CD1c-positive myeloid dendritic cell (primary cell): ENCODE results near the gene TRIM14.
A peak's percentile ranks its signal among the peaks of the same experiment; 100 is the strongest.
"Not testable (repeated sequence)": the region's sequence is repeated elsewhere in the genome, so short reads cannot be mapped to it uniquely, and the experiment has no call there.

ENCODE experiments used
- DNase-seq: peaks from one replicate; pipeline ENCODE4 v3.0.0-alpha.2; 2016; ENCODE audit errors: extremely low spot score

Gene TRIM14

GRCh38 chr9:98083566-98084183 is 35.3 kb downstream of the TRIM14 start:
- DNase-seq, result no peak

DNA sequence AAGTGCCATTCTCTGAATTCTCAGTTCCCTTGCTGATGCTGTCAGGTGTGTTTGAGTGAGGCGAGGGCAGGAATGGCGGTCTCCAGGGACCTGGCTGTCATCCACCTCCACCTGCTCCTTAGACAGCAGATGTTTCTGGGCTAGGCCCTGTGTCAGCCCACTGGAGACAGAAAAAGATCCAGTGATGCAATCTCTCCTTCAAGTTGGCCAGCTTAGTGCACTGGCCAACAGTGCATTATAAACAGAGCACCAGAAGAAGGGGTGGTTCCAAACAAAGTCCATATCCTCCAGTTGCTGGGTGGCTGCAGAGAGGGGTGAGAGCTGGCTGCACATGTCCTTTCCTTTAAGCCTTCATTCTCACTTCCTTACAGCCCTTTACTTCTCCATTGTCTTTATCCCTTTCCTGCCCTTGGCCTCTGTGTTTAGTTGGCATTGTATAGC is 35.9 kb downstream of the TRIM14 start:
- peak; percentile 39 for DNase-seq

- peak; percentile 84 for DNase-seq
Observed at GRCh38 chr9:98081477-98082219, 37.4 kb downstream of the TRIM14 start.

- no peak for DNase-seq
Observed at GRCh38 chr9:98080780-98081179, 38.2 kb downstream of the TRIM14 start.

DNA sequence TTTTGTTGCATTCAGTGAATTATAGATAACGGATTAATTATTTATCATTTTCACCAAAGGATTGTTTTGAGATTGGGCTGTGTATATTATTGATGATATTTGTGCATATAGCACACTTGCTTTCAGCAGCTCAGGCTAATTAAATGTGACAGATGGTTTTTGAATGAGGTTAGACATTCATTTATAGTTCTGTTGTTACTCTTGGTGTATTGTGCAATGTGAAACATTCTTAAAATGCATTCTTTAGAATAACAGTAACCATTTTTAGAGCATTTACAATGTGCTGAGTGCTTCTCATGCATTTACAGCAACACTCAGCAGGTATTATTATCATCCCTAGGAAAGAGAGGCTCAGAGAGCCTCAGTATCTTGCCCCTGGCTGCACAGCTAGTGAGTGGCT is 38.7 kb downstream of the TRIM14 start:
- DNase-seq, result no peak

- DNase-seq, result no peak
Observed at GRCh38 chr9:98078895-98079294, 40.1 kb downstream of the TRIM14 start.

DNA sequence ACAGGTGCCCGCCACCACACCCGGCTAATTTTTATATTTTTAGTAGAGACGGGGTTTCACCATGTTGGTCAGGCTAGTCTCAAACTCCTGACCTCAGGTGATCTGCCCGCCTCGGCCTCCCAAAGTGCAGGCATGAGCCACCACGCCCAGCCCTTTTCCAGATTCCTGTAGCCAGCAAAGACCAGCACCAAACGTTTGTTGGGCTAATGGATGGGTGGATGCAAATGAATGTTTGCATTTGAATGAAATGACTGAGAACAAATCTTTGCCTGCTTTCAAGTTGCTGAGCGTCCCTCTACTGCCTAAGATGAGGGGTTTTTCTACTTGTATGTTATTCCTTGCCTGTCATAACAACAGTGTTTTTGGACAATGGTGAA is 42.5 kb downstream of the TRIM14 start:
- not testable (repeated sequence) for DNase-seq

DNA sequence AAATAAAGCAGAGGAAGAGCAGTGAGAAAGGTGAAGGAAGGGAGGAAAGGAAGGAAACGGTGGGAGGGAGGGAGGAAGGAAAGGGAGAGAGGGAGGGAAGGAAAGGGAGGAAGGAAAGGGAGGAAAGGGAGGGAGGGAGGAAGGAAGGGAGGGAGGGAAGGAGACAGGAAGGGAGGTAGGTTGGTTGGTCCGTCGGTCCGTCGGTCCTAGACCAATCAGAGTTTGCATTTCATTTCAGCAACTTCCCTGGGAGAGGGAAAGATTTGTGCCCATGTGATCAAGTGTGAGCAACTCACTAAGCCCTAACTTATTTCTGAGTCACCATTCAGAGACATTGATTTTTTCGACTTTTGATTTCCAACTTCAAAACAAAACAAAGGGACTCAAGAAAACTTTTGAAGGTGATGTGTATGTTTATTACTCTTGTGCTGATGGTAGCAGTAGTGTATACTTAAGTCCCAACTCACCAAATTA is 43.7 kb downstream of the TRIM14 start:
- peak; percentile 32 for DNase-seq

DNA sequence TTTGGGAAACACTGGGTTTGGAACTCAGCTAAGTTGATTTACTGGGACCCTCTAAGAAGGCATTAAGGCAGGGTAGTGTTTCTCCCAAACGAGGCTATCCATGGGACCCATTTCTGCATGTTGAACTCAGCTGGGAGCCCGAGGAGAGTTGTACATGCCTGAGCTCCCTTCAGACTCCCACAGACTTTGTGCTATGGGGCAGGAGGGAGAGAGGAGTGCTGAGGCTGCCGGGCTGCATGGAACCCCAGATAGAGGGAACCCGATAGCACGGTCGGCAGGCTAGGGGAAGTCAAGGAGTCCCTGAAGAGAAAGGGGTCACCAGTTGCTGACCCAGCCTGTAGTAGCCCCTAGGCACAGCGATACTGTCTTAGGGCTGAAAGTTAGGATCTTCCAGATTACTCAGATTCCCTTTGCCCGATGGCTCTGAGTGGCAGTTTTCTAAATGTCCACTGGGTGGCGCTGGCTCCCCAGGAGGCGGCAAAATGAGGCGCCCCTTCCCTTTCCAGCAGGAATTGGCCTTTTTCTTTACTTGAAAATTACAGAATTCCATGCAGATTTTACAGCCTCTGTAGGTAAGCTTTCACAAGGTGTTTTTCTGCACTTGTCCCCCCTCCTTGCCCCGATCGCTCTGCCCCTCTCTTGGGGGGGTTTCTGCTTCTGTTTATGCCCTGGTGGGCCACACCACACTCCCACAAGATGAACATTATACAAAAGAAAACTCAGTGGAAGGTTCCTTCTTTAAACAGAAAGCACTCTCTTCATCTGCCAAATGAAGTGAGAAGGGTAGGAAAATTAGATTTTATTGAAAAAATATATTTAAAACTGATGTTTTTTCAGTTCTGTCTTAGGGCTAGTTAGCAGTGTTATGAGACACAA is 44.7 kb downstream of the TRIM14 start:
- DNase-seq, result peak; percentile 78

GRCh38 chr9:98071737-98072136 is 47.3 kb downstream of the TRIM14 start:
- DNase-seq, result no peak

DNA sequence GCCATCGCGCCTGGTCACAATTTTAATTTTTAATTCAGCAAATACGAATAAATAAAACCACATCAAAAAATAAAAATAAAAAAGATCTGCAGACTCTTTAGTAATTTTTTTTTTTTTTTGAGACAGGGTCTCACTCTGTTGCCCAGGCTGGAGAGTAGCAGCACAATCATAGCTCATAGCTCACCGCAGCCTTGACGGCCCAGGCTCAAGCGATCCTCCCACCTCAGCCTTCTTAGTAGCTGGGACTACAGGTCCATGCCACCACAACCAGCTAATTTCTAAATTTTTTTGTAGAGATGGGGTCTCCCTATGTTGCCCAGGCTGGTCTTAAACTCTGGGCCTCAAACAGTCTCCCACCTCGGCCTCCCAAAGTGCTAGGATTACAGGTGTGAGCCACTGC is 48.3 kb downstream of the TRIM14 start:
- DNase-seq, result no peak

DNA sequence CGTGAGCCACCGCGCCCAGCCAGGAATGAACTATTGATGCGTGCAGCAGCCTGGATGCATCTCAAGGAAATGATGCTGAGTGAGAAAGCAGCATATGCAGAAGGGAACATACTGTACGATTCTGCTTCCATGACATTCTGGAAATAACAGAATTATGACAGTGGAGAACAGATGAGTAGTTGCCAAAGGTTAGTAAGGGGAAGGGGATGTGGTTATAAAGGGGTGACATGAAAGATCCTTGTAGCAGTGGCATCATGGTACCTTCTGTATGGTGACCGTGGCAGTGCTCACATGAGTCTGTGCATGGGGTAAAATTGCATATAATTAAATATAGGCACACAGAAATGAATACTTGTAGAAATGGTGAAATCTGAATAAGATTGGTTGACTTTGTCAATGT is 49.5 kb downstream of the TRIM14 start:
- DNase-seq, result no peak

DNA sequence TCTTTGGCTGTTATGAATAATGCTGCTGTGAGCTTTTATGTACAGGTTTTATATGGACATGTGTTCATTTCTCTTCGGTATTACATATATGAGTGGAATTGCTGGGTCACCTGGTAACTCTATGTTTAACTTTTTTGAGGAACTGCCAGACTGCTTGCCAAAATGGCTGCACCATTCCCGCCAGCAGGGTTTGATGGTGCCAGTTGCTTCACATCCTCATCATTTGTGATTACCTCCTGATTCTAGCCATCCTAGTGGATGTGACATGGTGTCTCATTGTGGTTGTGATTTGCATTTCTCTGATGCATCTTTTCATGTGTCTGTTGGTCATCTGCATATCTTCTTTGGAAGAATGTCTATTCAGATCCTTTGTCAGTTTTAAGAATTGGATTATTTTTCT is 51.8 kb downstream of the TRIM14 start:
- no peak for DNase-seq

- no peak for DNase-seq
Observed at GRCh38 chr9:98066235-98066634, 52.8 kb downstream of the TRIM14 start.

GRCh38 chr9:98064623-98065392 is 54.2 kb downstream of the TRIM14 start:
- DNase-seq, result no peak

GRCh38 chr9:98062161-98062560 is 56.9 kb downstream of the TRIM14 start:
- DNase-seq, result no peak

DNA sequence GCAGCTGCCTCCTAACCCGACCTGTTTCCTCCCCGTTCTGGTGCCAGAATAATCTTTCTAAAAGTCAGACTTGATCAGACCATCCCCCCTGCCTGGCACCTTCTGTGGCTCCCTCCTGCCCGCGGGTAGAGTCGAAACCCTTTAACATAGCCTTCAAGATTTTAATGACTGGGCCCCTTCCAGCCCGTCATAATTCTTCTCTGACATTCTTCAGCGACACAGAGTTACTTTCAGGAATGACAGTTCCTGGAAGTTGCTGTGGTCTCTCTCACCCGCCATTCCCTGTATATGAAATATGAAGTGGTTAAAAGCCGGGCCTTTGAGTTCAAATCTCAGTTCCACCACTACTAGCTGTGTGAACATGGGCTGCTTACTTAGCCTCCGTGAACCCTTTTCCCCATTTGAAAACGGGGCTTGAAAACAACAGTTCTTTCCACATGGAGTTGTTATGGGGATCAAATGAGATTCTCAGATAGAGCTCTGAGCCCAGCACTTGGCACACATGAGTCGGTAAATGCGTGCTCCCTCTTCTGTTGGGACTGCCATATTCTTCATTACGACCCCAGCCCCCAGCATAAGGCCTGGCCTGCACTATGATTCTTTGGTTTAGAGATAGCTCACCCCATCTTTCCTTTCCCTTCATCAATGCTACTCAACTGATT is 61.8 kb downstream of the TRIM14 start:
- no peak for DNase-seq

DNA sequence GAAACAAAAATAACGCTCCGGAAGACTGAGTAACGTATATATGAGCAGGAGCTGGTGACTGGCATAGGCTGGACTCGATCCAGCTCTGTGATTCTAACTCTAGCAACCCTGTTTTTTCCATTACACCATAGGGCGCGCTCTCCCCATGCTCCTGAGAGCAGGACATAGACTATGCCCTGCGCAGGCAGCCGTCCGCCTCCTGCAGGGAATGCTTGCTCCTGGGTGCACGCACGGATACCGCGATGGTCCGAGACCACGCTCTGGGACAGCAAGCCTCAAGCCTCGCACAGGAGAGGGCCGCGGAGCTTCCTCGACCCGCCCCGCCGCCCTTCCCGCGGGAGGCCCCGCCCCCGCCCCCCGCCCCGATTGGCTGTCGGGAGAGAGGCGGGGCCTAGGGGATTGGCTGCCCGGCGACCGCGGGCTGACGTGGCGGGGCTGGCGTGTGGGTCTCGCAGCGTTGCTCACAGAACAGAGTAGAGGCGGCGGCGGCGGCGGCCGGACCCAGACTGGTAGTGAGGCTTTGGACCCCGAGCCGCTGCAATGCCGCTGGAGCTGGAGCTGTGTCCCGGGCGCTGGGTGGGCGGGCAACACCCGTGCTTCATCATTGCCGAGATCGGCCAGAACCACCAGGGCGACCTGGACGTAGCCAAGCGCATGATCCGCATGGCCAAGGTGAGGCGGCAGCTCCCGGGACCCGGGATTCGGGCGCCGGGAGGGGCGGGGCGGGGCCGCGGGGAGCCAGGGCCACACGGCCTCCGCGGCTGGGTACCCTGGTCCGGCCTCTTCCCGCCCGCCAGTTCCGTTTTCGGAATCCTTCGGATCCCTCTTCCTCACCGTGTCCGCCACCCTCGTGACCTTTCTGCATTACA is 62.5 kb downstream of the TRIM14 start, which contains the start of gene NANS:
Gene NANS, plus strand, starts transcription at position 464 of the 869 bp plus-strand sequence. Its CDS starts 77 bp downstream, at position 541.
- DNase-seq, result peak; percentile 96

DNA sequence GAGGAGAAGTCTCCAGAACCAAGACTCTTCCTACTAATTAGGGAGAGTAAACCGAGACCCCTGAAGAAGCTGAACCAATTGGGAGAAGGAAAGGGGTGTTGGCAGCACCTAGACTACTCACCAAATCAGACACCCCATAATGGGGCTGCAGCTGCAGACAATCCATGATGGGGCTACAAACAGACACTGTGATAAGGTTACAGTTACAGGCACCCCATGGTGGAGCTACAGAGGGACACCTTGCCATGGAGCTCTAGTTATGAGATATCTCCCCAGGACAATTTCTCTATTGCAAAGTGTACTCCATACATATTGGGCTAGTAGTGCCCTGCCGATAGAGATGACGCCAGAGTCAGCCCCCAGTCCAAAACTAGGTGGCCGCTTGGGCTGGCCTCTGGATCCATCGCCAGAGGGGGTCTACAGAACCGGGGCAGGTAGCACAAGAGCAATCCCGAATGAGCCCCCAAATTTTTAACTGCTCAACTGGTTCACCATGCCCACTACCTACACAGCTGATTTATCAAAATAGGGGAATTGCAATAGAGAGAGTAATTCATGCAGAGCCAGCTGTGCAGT is 64.6 kb downstream of the TRIM14 start:
- no peak for DNase-seq

DNA sequence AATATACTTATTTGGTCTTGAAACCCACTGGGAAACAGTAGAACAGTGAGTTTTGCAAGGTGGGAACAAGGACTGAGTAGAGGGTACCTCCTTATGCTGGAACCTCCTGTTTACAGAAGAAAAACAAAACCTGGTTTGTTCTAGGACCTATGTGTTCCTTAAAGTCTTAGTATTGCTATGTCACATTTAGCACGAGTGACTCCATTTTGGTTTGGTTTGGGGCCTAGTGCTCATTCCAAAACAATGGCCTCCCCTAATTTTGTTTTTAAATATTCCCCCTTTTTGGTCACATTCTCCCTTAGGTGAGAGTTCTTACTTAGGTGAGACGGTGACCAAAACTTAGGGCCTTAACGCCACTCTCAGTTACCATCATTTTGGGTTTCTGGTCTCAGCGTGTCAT is 68.7 kb downstream of the TRIM14 start:
- no peak for DNase-seq
